IPS DF 6.9 (cell line): ENCODE results near the gene SLC9A8.

Source experiments
- DNase-seq: peaks from one replicate; pipeline ENCODE4 v3.0.0-alpha.2; 2013; ENCODE audit warnings: low read depth, low spot score
- H3K27ac ChIP-seq: one replicate; pipeline ENCODE4 v1.5.1; 2013; ENCODE audit warnings: low read length, control low read depth
- H3K27me3 ChIP-seq: 2 replicates; pipeline ENCODE4 v1.6.1; 2013; ENCODE audit warnings: mild to moderate bottlenecking, low read length; ENCODE audit not compliant: control insufficient read depth, insufficient read depth
- H3K36me3 ChIP-seq: 2 replicates; pipeline ENCODE4 v1.6.1; 2013; ENCODE audit warnings: low read length; ENCODE audit not compliant: control insufficient read depth, insufficient read depth
- H3K4me1 ChIP-seq: 2 replicates; pipeline ENCODE4 v1.6.1; 2013; ENCODE audit warnings: low read length; ENCODE audit not compliant: control insufficient read depth, insufficient read depth
- H3K4me3 ChIP-seq: 2 replicates; pipeline ENCODE4 v1.5.1; 2013; ENCODE audit warnings: mild to moderate bottlenecking, low read length
- H3K9me3 ChIP-seq: 2 replicates; pipeline ENCODE4 v1.6.1; 2013; ENCODE audit warnings: low read length, inconsistent platforms; ENCODE audit not compliant: control insufficient read depth, insufficient read depth
- WGBS: extraction: QIAGEN DNeasy Blood & Tissue Kit; methylation state at CpG from one replicate; pipeline ENCODE4 v1.1.7; 2013; ENCODE audit warnings: mixed read lengths, missing lambda C conversion rate; ENCODE audit not compliant: insufficient read length, insufficient coverage; 5-methylcytosine and 5-hydroxymethylcytosine counted together

The SLC9A8 gene

DNA sequence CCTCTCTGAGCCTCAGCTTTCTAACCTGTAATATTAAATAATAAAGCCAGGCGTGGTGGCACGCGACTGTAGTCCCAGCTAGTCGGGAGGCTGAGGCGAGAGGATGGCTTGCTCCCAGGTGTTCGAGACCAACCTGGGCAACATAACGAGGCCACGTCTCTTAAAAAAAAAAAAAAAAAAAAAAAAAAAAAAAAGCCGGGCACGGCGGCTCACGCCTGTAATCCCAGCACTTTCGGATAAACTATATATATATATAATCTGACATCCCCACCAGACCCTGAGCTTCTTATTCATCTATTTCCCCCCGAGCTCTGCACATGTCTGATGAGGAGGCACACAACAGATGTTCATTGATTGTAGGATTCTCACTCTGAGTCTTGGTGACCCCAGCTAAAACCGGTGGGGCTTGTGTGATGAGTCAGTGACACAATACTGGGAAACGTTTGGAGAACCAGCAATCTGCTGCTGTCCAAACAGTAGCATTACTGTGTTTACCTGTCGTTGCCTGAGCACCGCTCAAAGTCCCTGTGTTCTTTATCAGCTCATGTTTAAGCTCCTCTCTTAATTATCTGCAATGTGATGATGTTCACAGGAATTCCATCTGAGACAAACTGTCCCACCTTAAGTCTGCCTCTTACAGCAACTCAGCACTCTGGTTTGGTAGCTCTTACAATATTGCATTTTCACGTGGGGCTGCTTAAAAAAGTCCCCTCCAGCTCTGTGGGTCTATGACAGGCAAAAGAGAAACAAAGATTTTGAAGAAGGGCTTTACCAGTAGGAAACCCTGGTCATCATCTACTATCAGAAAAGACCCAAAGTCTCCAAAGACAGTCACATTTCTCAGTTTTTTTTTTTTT is 103.7 kb downstream of the SLC9A8 start:
- Histone ChIP-seq H3K9me3 (no peaks in the 10 kb centered on the region), H3K27ac (no peak overlapping the region), H3K27me3 (no peaks in the 10 kb centered on the region), H3K4me3 (peak overlapping the region; percentile 61; the same call in 1 of the 2 replicates), H3K36me3 (no peaks in the 10 kb centered on the region), H3K4me1 (no peaks in the 10 kb centered on the region)
- DNase-seq = no peak
- WGBS = no CpG with 5 or more reads among the region's 19 CpGs

DNA sequence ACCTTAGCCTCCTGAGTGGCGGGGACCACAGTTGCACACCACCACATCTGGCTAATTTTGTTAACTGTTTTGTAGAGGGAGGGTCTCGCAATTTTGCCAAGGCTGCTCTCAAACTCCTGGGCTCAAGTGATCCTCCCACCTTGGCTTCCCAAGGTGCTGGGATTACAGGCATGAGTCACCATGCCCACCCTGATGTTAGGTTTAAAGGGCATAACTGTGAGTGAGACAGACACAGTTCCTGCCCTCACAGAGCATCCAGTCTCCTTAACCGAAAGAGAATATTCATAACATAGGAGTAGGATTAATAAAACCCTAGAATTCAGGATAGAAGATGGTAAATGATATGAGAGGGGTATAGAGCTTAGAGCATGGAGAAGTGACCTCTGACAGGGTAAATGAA is 105.8 kb downstream of the SLC9A8 start:
- H3K4me3 ChIP-seq = no peak overlapping the region
- WGBS = no CpG with 5 or more reads among the region's 3 CpGs

DNA sequence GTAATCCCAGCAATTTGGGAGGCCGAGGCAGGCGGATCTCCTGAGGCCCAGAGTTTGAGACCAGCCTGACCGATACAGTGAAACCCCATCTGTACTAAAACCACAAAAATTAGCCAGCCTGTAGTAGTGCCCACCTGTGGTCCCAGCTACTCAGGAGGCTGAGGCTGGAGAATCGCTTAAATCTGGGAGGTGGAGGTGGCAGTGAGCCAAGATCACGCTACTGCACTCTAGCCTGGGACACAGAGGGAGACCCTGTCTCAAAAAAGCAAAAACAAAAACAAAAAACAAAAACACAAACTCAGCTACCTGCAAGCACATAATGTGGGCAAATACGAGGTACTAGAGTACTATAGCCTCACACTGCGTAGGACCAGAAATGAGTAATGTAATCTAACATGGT is 106.4 kb downstream of the SLC9A8 start:
- Histone ChIP-seq H3K9me3 (no peaks in the 10 kb centered on the region), H3K27ac (no peak overlapping the region), H3K27me3 (no peaks in the 10 kb centered on the region), H3K4me1 (no peaks in the 10 kb centered on the region), H3K36me3 (no peaks in the 10 kb centered on the region), H3K4me3 (no peak overlapping the region)
- DNase-seq = no peak
- no CpG with 5 or more reads among the region's 7 CpGs for WGBS

More for the DNA sequence above, 105.8 kb downstream of the SLC9A8 start:
- no peaks in the 10 kb centered on the region for H3K27me3 ChIP-seq
- no peaks in the 10 kb centered on the region for H3K4me1 ChIP-seq
- no peak for DNase-seq
- no peaks in the 10 kb centered on the region for H3K9me3 ChIP-seq
- H3K27ac ChIP-seq = no peak overlapping the region
- H3K36me3 ChIP-seq = no peaks in the 10 kb centered on the region

DNA sequence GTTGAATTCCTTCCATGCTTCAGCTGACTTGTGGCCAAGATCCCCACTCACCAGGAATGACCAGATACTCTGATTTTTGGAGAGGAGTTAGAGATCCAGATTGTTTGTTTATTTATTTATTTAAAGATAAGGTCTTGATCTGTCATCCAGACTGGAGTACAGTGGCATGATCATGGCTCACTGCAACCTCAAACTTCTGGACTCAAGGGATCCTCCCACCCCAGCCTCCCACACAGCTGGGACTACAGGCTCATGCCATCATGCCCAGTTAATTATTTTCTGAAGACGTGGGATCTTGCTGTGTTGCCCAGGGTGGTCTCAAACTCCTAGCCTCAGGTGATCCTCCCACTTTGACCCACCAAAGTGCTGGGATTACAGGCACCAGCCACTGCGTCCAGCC is 106.8 kb downstream of the SLC9A8 start:
- H3K36me3 ChIP-seq = no peaks in the 10 kb centered on the region
- H3K4me1 ChIP-seq = no peaks in the 10 kb centered on the region
- H3K27me3 ChIP-seq = no peaks in the 10 kb centered on the region
- no peak overlapping the region for H3K27ac ChIP-seq
- DNase-seq = no peak
- no peaks in the 10 kb centered on the region for H3K9me3 ChIP-seq
- no peak overlapping the region for H3K4me3 ChIP-seq
- WGBS = no CpG with 5 or more reads among the region's 2 CpGs

DNA sequence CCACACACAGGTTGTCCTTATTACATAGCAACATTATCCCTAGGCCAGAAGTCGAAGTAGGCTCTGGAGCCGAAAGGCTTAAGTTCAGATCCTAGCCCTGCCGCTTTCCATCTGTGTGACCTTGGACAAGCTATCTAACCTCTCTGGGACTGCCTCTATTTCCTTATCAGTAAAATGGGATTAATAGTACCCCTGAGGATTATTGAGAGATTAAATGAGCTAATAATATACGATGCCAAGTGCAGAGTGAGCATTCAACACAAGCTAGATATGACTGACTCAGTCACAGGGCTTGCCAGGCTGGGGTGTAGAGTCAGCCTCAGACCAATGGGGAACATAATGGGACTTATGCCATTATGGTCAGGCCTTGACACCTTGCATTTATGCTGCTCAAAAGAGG is 111.6 kb downstream of the SLC9A8 start:
- Histone ChIP-seq H3K27me3 (no peaks in the 10 kb centered on the region), H3K27ac (no peak overlapping the region), H3K4me1 (no peaks in the 10 kb centered on the region), H3K4me3 (no peak overlapping the region), H3K9me3 (no peaks in the 10 kb centered on the region), H3K36me3 (no peaks in the 10 kb centered on the region)
- DNase-seq = no peak
- WGBS = no CpG with 5 or more reads among the region's 4 CpGs

DNA sequence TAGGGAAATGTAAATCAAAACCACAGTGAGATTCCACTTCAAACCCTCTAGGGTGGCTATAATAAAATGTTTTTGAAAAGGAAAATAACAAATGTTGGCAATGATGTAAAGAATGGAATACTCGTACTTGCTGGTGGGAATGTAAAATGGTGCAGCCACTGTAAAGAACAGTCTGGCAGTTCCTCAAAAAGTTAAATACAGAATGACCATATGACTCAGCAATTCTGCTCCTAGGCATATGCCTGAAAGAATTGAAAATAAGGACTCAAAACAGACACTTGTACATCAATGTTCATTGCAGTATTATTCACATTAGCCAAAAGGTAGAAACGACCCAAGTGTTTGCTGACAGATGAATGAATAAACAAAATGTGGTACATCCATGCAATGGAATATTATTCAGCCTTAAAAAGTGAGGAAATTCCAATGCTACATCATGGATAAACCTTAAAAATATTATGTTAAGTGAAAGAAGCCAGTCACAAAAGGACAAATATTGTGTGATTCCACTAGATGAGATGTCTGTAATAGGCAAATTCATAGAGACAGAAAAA is 113.3 kb downstream of the SLC9A8 start:
- no peak overlapping the region for H3K4me3 ChIP-seq
- no peaks in the 10 kb centered on the region for H3K27me3 ChIP-seq
- DNase-seq = no peak
- H3K36me3 ChIP-seq = no peaks in the 10 kb centered on the region
- no peaks in the 10 kb centered on the region for H3K9me3 ChIP-seq
- WGBS = no CpG with 5 or more reads among the region's 2 CpGs
- H3K4me1 ChIP-seq = no peaks in the 10 kb centered on the region
- H3K27ac ChIP-seq = no peak overlapping the region

DNA sequence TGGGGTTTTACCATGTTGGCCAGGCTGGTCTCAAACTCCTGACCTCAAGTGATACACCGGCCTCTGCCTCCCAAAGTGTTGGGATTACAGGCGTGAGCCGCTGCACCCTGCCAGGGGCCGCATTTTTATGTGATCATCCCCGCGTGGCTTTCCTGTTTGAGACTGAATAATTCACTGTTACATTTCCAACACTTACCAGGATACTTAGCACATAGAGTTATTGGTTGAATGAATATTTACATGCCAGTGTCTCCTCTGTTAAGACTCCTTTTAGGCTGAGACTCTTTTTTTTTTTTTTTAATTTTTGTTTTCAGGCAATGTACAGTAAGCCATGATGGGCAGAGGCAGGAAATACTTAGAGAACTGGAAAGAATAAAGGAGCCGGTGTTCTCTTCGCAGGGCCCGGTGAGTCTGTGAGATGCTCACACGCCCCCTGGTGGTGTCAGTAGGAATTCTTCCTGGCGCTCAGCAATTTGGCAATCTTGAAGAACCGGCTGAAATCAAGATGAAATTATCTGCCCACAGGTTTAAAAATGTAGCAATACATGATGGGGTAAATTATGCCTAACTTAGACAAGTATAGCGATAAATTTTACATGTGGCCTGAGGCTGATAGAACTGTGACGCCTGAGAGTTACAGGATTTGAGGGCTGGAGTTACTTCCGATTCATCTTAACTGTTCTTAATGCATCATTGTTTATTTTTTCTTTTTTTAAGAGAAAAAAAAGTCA is 115.9 kb downstream of the SLC9A8 start:
- Histone ChIP-seq H3K9me3 (no peaks in the 10 kb centered on the region), H3K4me3 (no peak overlapping the region), H3K27me3 (no peaks in the 10 kb centered on the region), H3K27ac (no peak overlapping the region), H3K4me1 (no peaks in the 10 kb centered on the region), H3K36me3 (no peaks in the 10 kb centered on the region)
- no CpG with 5 or more reads among the region's 15 CpGs for WGBS
- DNase-seq = peak; percentile 45

DNA sequence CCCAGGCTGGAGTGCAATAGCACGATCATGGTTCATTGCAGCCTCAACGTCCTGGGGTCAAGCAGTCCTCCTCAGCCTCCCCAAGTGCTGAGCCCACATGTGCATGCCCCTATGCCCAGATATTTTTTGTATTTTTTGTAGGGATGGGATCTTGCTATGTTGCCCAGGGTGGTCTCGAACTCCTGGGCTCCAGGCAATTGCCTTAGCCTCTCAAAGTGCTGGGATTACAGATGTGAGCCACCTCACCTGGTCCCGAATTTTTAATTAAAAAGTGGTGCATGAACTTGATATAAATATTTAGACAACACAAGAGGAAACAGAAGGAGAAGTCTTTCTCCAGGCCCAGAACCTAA is 116.5 kb downstream of the SLC9A8 start:
- Histone ChIP-seq H3K9me3 (no peaks in the 10 kb centered on the region), H3K27ac (no peak overlapping the region), H3K36me3 (no peaks in the 10 kb centered on the region), H3K4me3 (no peak overlapping the region), H3K27me3 (no peaks in the 10 kb centered on the region), H3K4me1 (no peaks in the 10 kb centered on the region)
- DNase-seq = no peak
- no CpG with 5 or more reads among the region's 4 CpGs for WGBS

DNA sequence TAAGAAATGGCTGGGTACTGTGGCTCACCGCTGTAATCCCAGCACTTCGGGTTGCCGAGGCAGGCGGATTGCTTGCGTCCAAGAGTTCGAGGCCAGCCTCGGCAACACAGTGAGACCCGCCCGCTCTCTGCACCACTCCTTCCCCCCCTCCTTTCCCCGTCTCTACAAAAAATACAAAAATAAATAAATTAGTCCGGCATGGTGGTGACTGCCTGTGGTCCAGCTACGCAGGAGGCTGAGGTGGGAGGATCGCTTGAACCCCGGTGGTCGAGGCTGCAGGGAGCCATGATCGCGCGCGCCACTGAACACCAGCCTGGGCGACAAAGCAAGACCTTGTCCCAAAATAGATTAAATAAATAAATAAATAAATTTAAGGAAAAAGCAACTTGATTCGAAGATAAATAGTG is 123.1 kb downstream of the SLC9A8 start:
- Histone ChIP-seq H3K27ac (no peak overlapping the region), H3K36me3 (0 out of 2 replicates have a peak, but pooled peaks cover 3% of the 10 kb centered on the region), H3K27me3 (no peaks in the 10 kb centered on the region), H3K4me3 (no peak overlapping the region; the same call in 1 of the 2 replicates), H3K9me3 (no peaks in the 10 kb centered on the region), H3K4me1 (no peaks in the 10 kb centered on the region)
- WGBS = no CpG with 5 or more reads among the region's 21 CpGs
- DNase-seq = no peak

DNA sequence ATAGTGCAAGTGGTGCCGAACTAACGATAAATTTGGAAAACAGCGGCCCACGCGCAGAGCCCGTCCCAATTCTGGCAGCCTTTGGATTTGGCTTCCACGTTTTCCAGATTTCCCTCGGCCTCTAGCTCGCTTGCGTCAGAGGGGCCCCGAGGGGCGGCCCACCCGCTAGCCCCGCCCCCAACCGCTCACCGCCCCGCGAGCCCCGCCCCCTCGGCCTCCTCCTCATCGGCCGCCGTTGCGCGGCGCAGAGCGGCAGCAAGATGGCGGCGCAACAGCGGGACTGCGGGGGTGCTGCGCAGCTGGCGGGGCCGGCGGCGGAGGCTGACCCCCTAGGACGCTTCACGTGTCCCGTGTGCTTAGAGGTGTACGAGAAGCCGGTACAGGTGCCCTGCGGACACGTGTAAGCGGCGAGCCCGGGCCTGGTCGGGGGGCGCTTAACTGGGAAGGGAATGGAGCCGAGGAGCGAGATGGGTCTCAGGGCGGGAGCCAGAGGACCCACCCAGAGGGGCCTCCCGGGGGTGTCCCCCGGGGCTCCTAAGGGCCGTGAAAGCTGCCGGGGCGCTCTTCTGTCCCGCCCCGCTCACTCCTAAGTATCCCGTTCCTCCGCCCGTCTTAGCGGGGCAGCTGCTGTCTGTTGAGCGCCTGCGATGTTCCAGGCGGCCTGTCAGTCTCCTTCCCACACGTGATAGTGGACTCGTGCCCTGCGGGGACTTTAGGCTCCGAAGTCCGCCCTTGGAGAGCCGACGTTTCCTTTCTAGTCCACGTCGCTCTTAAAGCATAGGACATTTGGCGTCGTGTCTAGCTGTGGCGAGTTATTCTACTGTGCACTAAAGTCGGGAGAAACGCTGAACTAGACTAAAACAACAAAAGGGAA is 123.8 kb downstream of the SLC9A8 start, which contains the start of gene RNF114:
RNF114 (plus strand) TSS at position 245 of the 874 bp plus-strand sequence; CDS start at position 261, 16 bp downstream.
- Histone ChIP-seq H3K27ac (no peak within 1 kb of the TSS), H3K4me1 (no peaks in the 10 kb centered on the region), H3K36me3 (peaks cover 4% of the 10 kb centered on the region; the same call in 1 of the 2 replicates), H3K9me3 (no peaks in the 10 kb centered on the region), H3K27me3 (no peaks in the 10 kb centered on the region), H3K4me3 (peak within 1 kb of the TSS; percentile 90)
- WGBS = no CpG with 5 or more reads among the region's 79 CpGs
- DNase-seq = peak; percentile 68
